Fibroblast of the aortic adventitia (primary cell): ENCODE results near the gene PREX1. TPM values are rescaled to one million over a fixed set of nuclear protein-coding genes. Genes with fewer than 3 reads are reported as not detected.

Experiments used
- DNase-seq: peaks from one replicate; pipeline ENCODE4 v3.0.0-alpha.2; 2010; ENCODE audit warnings: low read depth
- H3K4me3 ChIP-seq: 2 replicates; pipeline ENCODE4 v1.5.1; 2011; ENCODE audit warnings: low read depth, mild to moderate bottlenecking, control low read depth, low read length, moderate library complexity
- CTCF ChIP-seq: IDR thresholded peaks from 2 replicates; pipeline ENCODE4 v1.5.1; 2011; ENCODE audit warnings: mild to moderate bottlenecking, low read length, control low read depth, inconsistent platforms; ENCODE audit not compliant: insufficient read depth
- total RNA-seq: library from RNA; depleted of rRNA; stranded (reverse); fragments of >200 nt; gene quantifications from 2 replicates; pipeline ENCODE4 v1.2.3, GENCODE V29; 2012; ENCODE audit warnings: low replicate concordance

Gene PREX1
- total RNA-seq, 1 donor = 13.0 TPM

GRCh38 chr20:48616481-48616880, 211.3 kb downstream of the PREX1 start:
- TF ChIP-seq CTCF = no peak
- no peak for DNase-seq
- no peak overlapping the region for H3K4me3 ChIP-seq

- no peak for TF ChIP-seq CTCF
- DNase-seq = no peak
- no peak overlapping the region for H3K4me3 ChIP-seq
Measured at GRCh38 chr20:48615871-48616270, 211.9 kb downstream of the PREX1 start.

- DNase-seq = no peak
- no peak overlapping the region for H3K4me3 ChIP-seq
- no peak for TF ChIP-seq CTCF
Measured at GRCh38 chr20:48614593-48615274, 213.1 kb downstream of the PREX1 start.

- no peak for DNase-seq
- TF ChIP-seq CTCF = no peak
- no peak overlapping the region for H3K4me3 ChIP-seq
Measured at GRCh38 chr20:48613926-48614325, 213.9 kb downstream of the PREX1 start.

- no peak for TF ChIP-seq CTCF
- H3K4me3 ChIP-seq = no peak overlapping the region
- DNase-seq = no peak
Measured at GRCh38 chr20:48612335-48612734, 215.5 kb downstream of the PREX1 start.

- DNase-seq = no peak
- no peak for TF ChIP-seq CTCF
Measured at GRCh38 chr20:48610996-48611395, 216.8 kb downstream of the PREX1 start.

GRCh38 chr20:48609491-48609978, 218.3 kb downstream of the PREX1 start:
- H3K4me3 ChIP-seq = no peak overlapping the region
- TF ChIP-seq CTCF = no peak
- DNase-seq = no peak

More at GRCh38 chr20:48610996-48611395, 216.8 kb downstream of the PREX1 start:
- no peak overlapping the region for H3K4me3 ChIP-seq
